ENCODE data around the gene POC1A.
"Not testable (repeated sequence)": the region's sequence is repeated elsewhere in the genome, so short reads cannot be mapped to it uniquely, and the experiment has no call there.

Gene POC1A

GRCh38 chr3:52183786-52184445 is 29.7 kb upstream of the POC1A start:
- Histone ChIP-seq H3K36me3 (ENCODE audit: control insufficient read depth in 2 of 2, insufficient read depth in 2 of 2, low read length in 2 of 2) (no peaks in the 10 kb centered on the region), H3K9me3 (ENCODE audit: control insufficient read depth in 2 of 2, low read length in 2 of 2) (no peaks in the 10 kb centered on the region), H3K4me3 (ENCODE audit: low read length in 2 of 2) (no peak overlapping the region), H3K27me3 (ENCODE audit: control insufficient read depth in 1 of 2, insufficient read depth in 2 of 2, low read length in 2 of 2) (no peaks in the 10 kb centered on the region), H3K27ac (ENCODE audit: low read length) (no peak overlapping the region), H3K4me1 (ENCODE audit: control insufficient read depth, insufficient read depth, low read length) (no peaks in the 10 kb centered on the region), H3K9ac (ENCODE audit: low read length in 2 of 2) (no peak overlapping the region)

- Histone ChIP-seq H3K4me1 (ENCODE audit: control insufficient read depth, insufficient read depth, low read length) (no peaks in the 10 kb centered on the region), H3K9me3 (ENCODE audit: control insufficient read depth in 2 of 2, low read length in 2 of 2) (no peaks in the 10 kb centered on the region), H3K9ac (ENCODE audit: low read length in 2 of 2) (no peak overlapping the region), H3K36me3 (ENCODE audit: control insufficient read depth in 2 of 2, insufficient read depth in 2 of 2, low read length in 2 of 2) (no peaks in the 10 kb centered on the region), H3K4me3 (ENCODE audit: low read length in 2 of 2) (no peak overlapping the region), H3K27ac (ENCODE audit: low read length) (no peak overlapping the region), H3K27me3 (ENCODE audit: control insufficient read depth in 1 of 2, insufficient read depth in 2 of 2, low read length in 2 of 2) (no peaks in the 10 kb centered on the region)
Measured at GRCh38 chr3:52182691-52183090, 28.5 kb upstream of the POC1A start.

GRCh38 chr3:52182196-52182595 is 28.0 kb upstream of the POC1A start:
- H3K4me3 ChIP-seq (ENCODE audit: low read length in 2 of 2) = no peak overlapping the region
- H3K27ac ChIP-seq (ENCODE audit: low read length) = no peak overlapping the region
- no peaks in the 10 kb centered on the region for H3K4me1 ChIP-seq (ENCODE audit: control insufficient read depth, insufficient read depth, low read length)
- no peaks in the 10 kb centered on the region for H3K36me3 ChIP-seq (ENCODE audit: control insufficient read depth in 2 of 2, insufficient read depth in 2 of 2, low read length in 2 of 2)
- no peaks in the 10 kb centered on the region for H3K27me3 ChIP-seq (ENCODE audit: control insufficient read depth in 1 of 2, insufficient read depth in 2 of 2, low read length in 2 of 2)
- H3K9me3 ChIP-seq (ENCODE audit: control insufficient read depth in 2 of 2, low read length in 2 of 2) = no peaks in the 10 kb centered on the region
- H3K9ac ChIP-seq (ENCODE audit: low read length in 2 of 2) = no peak overlapping the region

- no peak overlapping the region for H3K9ac ChIP-seq (ENCODE audit: low read length in 2 of 2)
- H3K9me3 ChIP-seq (ENCODE audit: control insufficient read depth in 2 of 2, low read length in 2 of 2) = no peaks in the 10 kb centered on the region
- H3K27ac ChIP-seq (ENCODE audit: low read length) = no peak overlapping the region
- no peaks in the 10 kb centered on the region for H3K27me3 ChIP-seq (ENCODE audit: control insufficient read depth in 1 of 2, insufficient read depth in 2 of 2, low read length in 2 of 2)
- no peak overlapping the region for H3K4me3 ChIP-seq (ENCODE audit: low read length in 2 of 2)
- H3K36me3 ChIP-seq (ENCODE audit: control insufficient read depth in 2 of 2, insufficient read depth in 2 of 2, low read length in 2 of 2) = no peaks in the 10 kb centered on the region
- no peaks in the 10 kb centered on the region for H3K4me1 ChIP-seq (ENCODE audit: control insufficient read depth, insufficient read depth, low read length)
Measured at GRCh38 chr3:52181543-52181942, 27.3 kb upstream of the POC1A start.

GRCh38 chr3:52178537-52178936 is 24.3 kb upstream of the POC1A start:
- no peaks in the 10 kb centered on the region for H3K4me1 ChIP-seq (ENCODE audit: control insufficient read depth, insufficient read depth, low read length)
- H3K36me3 ChIP-seq (ENCODE audit: control insufficient read depth in 2 of 2, insufficient read depth in 2 of 2, low read length in 2 of 2) = no peaks in the 10 kb centered on the region
- no peak overlapping the region for H3K27ac ChIP-seq (ENCODE audit: low read length)
- no peaks in the 10 kb centered on the region for H3K9me3 ChIP-seq (ENCODE audit: control insufficient read depth in 2 of 2, low read length in 2 of 2)
- no peaks in the 10 kb centered on the region for H3K27me3 ChIP-seq (ENCODE audit: control insufficient read depth in 1 of 2, insufficient read depth in 2 of 2, low read length in 2 of 2)
- no peak overlapping the region for H3K9ac ChIP-seq (ENCODE audit: low read length in 2 of 2)
- no peak overlapping the region for H3K4me3 ChIP-seq (ENCODE audit: low read length in 2 of 2)

GRCh38 chr3:52178126-52178525 is 23.9 kb upstream of the POC1A start:
- not testable (repeated sequence) for H3K9ac ChIP-seq (ENCODE audit: low read length in 2 of 2); H3K36me3 ChIP-seq (ENCODE audit: control insufficient read depth in 2 of 2, insufficient read depth in 2 of 2, low read length in 2 of 2); H3K27me3 ChIP-seq (ENCODE audit: control insufficient read depth in 1 of 2, insufficient read depth in 2 of 2, low read length in 2 of 2); H3K27ac ChIP-seq (ENCODE audit: low read length); H3K4me1 ChIP-seq (ENCODE audit: control insufficient read depth, insufficient read depth, low read length); H3K9me3 ChIP-seq (ENCODE audit: control insufficient read depth in 2 of 2, low read length in 2 of 2); H3K4me3 ChIP-seq (ENCODE audit: low read length in 2 of 2)

- Histone ChIP-seq H3K4me1 (ENCODE audit: control insufficient read depth, insufficient read depth, low read length) (no peaks in the 10 kb centered on the region), H3K27ac (ENCODE audit: low read length) (no peak overlapping the region), H3K36me3 (ENCODE audit: control insufficient read depth in 2 of 2, insufficient read depth in 2 of 2, low read length in 2 of 2) (no peaks in the 10 kb centered on the region), H3K9ac (ENCODE audit: low read length in 2 of 2) (no peak overlapping the region), H3K27me3 (ENCODE audit: control insufficient read depth in 1 of 2, insufficient read depth in 2 of 2, low read length in 2 of 2) (no peaks in the 10 kb centered on the region), H3K4me3 (ENCODE audit: low read length in 2 of 2) (no peak overlapping the region), H3K9me3 (ENCODE audit: control insufficient read depth in 2 of 2, low read length in 2 of 2) (no peaks in the 10 kb centered on the region)
Measured at GRCh38 chr3:52177701-52178042, 23.4 kb upstream of the POC1A start.

GRCh38 chr3:52176951-52177700 is 22.9 kb upstream of the POC1A start:
- Histone ChIP-seq H3K4me3 (ENCODE audit: low read length in 2 of 2) (no peak overlapping the region), H3K4me1 (ENCODE audit: control insufficient read depth, insufficient read depth, low read length) (no peaks in the 10 kb centered on the region), H3K27me3 (ENCODE audit: control insufficient read depth in 1 of 2, insufficient read depth in 2 of 2, low read length in 2 of 2) (no peaks in the 10 kb centered on the region), H3K9me3 (ENCODE audit: control insufficient read depth in 2 of 2, low read length in 2 of 2) (no peaks in the 10 kb centered on the region), H3K36me3 (ENCODE audit: control insufficient read depth in 2 of 2, insufficient read depth in 2 of 2, low read length in 2 of 2) (no peaks in the 10 kb centered on the region), H3K9ac (ENCODE audit: low read length in 2 of 2) (no peak overlapping the region), H3K27ac (ENCODE audit: low read length) (no peak overlapping the region)

GRCh38 chr3:52176180-52176752 is 22.0 kb upstream of the POC1A start:
- Histone ChIP-seq H3K36me3 (ENCODE audit: control insufficient read depth in 2 of 2, insufficient read depth in 2 of 2, low read length in 2 of 2) (no peaks in the 10 kb centered on the region), H3K27me3 (ENCODE audit: control insufficient read depth in 1 of 2, insufficient read depth in 2 of 2, low read length in 2 of 2) (no peaks in the 10 kb centered on the region), H3K9ac (ENCODE audit: low read length in 2 of 2) (no peak overlapping the region), H3K9me3 (ENCODE audit: control insufficient read depth in 2 of 2, low read length in 2 of 2) (no peaks in the 10 kb centered on the region), H3K27ac (ENCODE audit: low read length) (no peak overlapping the region), H3K4me3 (ENCODE audit: low read length in 2 of 2) (no peak overlapping the region), H3K4me1 (ENCODE audit: control insufficient read depth, insufficient read depth, low read length) (no peaks in the 10 kb centered on the region)

GRCh38 chr3:52175416-52176179 is 21.4 kb upstream of the POC1A start:
- no peaks in the 10 kb centered on the region for H3K27me3 ChIP-seq (ENCODE audit: control insufficient read depth in 1 of 2, insufficient read depth in 2 of 2, low read length in 2 of 2)
- no peak overlapping the region for H3K27ac ChIP-seq (ENCODE audit: low read length)
- no peak overlapping the region for H3K9ac ChIP-seq (ENCODE audit: low read length in 2 of 2)

More at GRCh38 chr3:52175416-52176179, 21.4 kb upstream of the POC1A start:
- Histone ChIP-seq H3K36me3 (ENCODE audit: control insufficient read depth in 2 of 2, insufficient read depth in 2 of 2, low read length in 2 of 2) (no peaks in the 10 kb centered on the region), H3K4me3 (ENCODE audit: low read length in 2 of 2) (no peak overlapping the region), H3K9me3 (ENCODE audit: control insufficient read depth in 2 of 2, low read length in 2 of 2) (no peaks in the 10 kb centered on the region), H3K4me1 (ENCODE audit: control insufficient read depth, insufficient read depth, low read length) (no peaks in the 10 kb centered on the region)

All from stomach smooth muscle (tissue), 2 donors.